GM19324 (cell line): ENCODE results near the gene DCAF15.
A peak's percentile ranks its signal among the peaks of the same experiment; 100 is the strongest.
"Not testable (repeated sequence)": the region's sequence is repeated elsewhere in the genome, so short reads cannot be mapped to it uniquely, and the experiment has no call there.

ENCODE experiments used
- ATAC-seq: cut with Tn5 transposase; IDR thresholded peaks from one replicate; pipeline ENCODE4 v1.9.1; 2021; ENCODE audit warnings: mild to moderate bottlenecking, moderate library complexity; ENCODE audit not compliant: unreplicated experiment, low FRiP score

The DCAF15 gene, protein sequence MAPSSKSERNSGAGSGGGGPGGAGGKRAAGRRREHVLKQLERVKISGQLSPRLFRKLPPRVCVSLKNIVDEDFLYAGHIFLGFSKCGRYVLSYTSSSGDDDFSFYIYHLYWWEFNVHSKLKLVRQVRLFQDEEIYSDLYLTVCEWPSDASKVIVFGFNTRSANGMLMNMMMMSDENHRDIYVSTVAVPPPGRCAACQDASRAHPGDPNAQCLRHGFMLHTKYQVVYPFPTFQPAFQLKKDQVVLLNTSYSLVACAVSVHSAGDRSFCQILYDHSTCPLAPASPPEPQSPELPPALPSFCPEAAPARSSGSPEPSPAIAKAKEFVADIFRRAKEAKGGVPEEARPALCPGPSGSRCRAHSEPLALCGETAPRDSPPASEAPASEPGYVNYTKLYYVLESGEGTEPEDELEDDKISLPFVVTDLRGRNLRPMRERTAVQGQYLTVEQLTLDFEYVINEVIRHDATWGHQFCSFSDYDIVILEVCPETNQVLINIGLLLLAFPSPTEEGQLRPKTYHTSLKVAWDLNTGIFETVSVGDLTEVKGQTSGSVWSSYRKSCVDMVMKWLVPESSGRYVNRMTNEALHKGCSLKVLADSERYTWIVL

DNA sequence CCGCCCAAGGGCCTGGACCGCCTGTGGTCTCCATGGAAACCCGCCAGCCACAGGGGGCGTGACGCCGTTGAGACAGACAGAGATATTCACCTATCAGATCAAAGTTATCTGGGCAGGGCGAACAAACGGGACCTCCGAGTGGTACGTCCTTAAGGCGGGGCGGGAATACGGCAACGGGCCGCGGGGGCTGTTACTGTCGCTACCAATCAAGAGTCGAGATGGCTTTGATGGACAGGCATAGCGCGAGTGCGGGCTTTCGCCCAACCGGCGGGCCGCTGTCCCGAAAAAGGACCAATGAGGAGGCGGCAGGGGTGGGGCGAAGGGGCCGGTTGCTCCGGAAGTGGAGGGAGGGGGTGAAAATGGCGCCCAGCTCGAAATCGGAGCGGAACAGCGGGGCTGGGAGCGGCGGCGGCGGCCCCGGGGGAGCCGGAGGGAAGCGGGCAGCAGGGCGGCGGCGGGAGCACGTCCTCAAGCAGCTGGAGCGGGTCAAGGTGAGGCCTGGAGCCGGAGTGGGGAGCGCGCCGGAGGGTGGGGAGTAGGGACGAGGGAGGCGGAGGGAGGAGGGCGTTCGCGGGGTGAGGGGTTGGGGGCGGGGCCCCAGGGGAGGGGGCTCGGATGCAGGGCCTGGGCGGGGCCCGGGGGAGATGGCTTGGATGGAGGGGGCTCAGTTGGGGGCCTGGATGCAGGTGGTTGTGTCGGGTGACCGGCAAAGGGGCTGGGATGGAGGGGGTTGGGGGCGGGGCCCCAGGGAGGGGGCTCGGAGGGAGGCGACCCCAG, at the start of gene DCAF15:
TSS of gene DCAF15 (plus strand) at position 356 of the 777 bp plus-strand sequence. CDS start at position 360, 4 bp downstream.
- peak; percentile 97 for ATAC-seq

DNA sequence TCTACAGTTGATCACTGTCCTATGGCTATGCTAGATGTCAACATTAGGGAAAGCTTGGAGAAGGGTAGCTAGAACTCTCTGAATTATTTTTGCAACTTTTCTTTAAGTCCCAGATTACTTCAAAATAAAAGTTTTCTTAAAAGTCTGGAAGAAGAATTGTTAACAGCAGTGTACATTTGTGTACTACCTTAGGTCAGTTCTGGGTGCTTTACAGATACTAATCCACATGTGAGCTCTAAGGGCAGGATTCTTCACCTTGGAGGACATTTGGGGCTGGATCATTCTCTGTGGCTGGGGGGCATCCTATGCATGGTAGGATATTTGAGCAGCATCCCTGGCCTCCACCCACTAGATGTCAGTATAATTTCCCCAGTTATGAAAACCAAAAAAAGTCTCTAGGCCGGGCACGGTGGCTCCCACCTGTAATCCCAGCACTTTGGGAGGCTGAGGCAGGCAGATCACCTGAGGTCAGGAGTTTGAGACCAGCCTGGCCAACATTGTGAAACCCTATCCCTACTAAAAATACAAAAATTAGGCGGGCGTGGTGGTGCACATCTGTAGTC, 49.2 kb upstream of the DCAF15 start:
- no peak for ATAC-seq

DNA sequence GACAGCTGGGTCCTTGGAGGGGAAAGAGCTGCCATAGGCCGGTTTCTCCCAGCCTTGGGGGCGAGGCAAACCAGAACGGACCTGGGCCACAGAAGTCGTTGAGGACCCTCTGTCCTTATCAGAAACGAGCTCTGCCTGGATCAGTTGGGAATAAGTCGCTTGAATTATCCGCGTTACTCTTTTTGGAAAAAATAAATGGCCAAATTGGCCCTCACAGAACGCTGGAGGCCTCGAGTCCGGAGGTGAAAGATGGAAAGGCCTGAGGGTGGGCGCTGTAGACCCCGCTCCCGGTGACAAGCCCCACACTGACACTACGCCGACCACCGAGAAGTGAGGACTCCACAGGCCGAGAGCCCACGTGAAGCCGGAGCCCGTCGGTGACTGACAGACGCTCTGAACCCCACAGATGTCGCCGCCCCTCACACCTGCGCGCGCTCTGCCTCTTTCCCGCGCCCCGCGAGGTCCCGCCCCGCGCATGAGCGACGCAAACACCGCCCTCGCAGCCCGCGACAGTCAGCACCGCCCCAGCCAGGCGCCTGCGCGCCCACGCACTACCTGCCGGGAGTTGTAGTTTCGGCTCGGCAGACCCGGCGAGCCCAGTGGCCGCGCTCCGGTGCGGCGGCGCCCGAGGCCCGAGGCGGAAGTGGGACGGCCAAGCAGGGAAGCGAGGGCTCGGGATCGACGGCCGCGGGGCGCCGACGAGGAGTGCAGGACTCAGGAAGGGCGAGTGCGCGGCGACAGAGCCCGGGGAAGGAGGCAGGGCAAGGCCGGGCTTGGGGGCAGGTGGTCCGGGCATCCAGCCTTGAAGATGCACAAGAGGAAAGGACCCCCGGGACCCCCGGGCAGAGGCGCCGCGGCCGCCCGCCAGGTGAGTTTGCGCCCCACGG, 46.4 kb upstream of the DCAF15 start, which contains the start of the genes BRME1 and CC2D1A:
TSS of gene BRME1 (minus strand) at position 484 of the 887 bp plus-strand sequence. CDS start 1,225 bp downstream, outside the sequence.
TSS of gene CC2D1A (plus strand) at position 568 of the 887 bp plus-strand sequence. CDS start at position 809, 241 bp downstream.
- ATAC-seq = peak; percentile 98

DNA sequence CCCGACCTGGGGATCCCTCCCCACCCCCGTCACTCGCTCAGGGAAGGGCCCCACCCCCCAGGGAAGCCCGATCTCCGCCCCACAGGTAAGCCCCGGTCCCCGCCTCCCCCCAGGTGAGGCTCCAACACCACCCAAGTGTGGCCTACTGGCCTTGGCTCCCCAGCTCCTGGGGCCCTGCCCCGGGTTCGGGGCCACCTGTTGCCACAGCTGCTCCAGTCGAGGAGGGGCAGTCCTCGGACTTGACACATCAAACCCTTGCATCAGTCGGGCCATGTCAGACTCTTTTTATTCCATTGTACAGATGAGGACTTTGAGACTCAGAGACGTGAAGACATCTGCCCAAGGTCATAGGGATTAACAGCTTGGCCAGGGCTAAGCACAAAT, 45.8 kb upstream of the DCAF15 start:
- peak; percentile 18 for ATAC-seq

DNA sequence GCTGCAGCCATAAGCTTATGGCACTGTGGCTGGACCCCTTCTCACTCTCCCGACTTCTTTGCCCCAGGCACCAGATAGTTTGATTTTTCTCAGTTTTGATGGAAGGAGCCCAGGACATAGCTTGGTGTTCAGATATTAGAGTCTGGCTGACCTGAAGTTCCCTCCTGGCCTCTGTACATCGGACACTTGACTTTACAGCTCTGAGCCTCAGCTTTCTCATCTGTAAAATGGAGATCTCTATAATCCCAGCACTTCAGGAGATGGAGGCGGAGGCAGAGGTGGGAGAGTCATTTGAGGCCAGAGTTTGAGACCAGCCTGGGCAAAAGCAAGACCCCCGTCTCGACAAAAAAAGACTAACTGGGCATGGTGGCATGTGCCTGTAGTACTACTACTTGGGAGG, 45.4 kb upstream of the DCAF15 start:
- no peak for ATAC-seq

DNA sequence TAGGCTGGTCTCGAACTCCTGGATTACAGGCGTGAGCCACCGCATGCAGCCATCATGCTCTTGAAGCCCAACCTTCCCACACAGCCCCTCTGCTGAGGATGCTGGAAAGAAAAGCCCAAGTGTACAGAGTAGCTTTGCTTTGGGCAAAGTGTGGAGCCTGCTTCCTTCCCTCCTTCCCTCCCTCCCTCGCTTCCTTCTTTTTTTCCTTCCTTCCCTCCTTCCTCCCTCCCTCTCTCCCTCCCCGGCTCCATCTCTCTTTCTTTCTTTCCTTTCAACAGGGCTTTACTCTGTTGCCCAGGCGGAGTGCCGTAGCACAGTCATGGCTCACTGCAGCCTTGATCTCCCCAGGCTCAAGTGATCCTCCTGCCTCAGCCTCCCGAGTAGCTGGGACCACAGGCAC, 43.6 kb upstream of the DCAF15 start:
- ATAC-seq = no peak

DNA sequence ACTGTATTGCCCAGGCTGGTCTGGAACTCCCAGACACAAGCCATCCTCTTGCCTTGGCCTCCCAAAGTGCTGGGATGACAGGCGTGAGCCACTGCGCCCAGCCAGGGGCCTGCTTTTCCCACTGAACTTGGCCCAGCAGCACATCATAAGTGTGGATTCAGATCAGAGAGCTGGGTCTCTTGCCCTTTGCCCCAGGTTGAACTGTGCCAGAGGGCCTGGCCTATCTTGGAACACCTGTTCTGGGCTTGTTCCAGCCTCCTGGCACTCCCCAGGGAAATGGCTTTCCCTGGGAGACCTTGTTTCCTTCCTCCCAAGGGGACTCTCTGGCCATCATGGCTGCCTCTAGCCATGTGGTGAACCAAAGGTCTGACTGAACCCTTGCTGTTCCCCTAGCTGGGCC, 42.9 kb upstream of the DCAF15 start:
- ATAC-seq = no peak

DNA sequence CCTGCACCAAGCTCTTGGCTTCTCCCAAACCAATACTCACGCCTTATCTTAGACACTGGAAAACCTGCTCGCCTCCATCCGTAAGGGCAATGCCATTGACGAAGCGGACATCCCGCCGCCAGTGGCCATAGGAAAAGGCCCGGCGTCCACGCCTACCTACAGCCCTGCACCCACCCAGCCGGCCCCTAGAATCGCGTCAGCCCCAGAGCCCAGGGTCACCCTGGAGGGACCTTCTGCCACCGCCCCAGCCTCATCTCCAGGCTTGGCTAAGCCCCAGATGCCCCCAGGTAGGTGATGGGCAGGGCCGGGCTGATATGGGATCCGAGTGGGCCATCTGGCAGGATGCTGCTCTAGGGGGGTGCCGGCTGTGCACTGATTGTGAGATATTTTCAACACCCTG, 39.0 kb upstream of the DCAF15 start:
- ATAC-seq = no peak

DNA sequence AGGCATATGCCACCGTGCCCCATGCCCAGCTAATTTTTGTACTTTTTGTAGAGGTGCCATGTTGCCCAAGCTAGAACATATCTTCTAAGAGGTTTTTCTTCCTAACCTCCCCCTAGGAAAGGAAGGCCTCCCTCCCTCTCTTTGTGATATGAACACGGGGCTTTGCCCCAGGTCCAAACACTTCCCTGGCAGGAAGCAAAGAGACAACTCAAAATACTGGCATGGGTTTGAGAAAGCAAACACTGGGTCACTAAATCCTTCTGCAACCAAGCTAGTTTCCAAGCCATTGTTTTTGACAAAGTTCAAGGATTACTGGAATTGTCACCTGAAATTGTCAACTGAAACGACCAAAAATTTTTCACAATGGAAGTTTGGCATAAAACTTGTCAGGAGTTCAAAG, 37.5 kb upstream of the DCAF15 start:
- ATAC-seq = no peak

DNA sequence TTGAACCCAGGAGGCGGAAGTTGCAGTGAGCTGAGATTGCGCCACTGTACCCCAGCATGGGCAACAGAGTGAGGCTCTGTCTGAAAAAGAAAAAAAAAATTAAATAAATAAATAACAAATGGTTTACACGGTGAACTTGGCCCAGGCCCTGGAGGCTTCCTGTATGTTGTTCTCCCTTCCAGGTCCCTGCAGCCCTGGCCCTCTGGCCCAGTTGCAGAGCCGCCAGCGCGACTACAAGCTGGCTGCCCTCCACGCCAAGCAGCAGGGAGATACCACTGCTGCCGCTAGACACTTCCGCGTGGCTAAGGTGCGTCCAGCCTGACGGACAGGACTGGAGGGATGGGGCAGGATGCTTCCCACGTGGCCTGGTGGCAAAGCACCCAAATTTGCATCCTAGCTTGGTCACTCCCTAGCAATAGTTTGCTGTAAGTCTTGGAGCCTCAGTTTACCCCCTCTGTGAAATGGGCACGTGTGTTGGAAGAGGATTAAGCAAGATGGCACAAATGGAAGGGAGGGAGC, 34.4 kb upstream of the DCAF15 start:
- no peak for ATAC-seq

DNA sequence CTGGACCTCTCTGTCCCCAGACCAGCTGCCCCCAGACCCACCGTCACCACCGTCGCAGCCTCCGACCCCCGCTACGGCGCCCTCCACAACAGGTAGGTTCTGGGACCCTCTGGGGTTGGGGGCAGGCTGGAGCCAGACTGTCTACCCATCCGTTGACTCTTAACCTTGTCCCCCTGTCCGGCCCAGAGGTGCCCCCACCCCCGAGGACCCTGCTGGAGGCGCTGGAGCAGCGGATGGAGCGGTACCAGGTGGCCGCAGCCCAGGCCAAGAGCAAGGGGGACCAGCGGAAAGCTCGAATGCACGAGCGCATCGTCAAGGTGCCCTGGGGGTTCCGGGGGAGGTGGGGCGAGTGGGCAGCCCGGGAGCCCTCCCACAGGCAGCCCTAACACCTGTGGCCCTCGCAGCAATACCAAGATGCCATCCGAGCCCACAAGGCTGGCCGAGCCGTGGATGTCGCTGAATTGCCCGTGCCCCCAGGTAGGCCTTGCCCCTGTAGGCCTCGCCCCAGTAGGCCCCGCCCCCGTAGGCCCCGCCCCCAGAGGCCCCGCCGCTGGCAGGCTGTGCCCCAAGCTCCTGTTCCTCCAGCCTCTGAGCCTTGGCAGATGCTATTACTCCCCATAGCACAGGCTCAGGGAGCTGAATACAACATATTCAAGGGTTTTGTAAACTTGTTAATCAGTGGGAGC, 33.4 kb upstream of the DCAF15 start:
- no peak for ATAC-seq

DNA sequence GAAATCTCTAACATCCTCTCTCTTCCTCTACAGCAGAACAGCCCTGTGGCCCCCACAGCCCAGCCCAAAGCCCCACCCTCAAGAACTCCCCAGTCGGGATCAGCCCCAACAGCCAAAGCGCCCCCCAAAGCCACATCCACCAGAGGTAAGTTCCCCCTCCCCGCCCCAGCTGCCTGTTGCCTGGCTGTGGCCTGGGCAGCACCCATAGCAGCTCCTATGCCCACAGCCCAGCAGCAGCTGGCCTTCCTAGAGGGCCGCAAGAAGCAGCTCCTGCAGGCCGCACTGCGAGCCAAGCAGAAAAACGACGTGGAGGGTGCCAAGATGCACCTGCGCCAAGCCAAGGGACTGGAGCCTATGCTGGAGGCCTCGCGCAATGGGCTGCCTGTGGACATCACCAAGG, 31.8 kb upstream of the DCAF15 start:
- no peak for ATAC-seq

DNA sequence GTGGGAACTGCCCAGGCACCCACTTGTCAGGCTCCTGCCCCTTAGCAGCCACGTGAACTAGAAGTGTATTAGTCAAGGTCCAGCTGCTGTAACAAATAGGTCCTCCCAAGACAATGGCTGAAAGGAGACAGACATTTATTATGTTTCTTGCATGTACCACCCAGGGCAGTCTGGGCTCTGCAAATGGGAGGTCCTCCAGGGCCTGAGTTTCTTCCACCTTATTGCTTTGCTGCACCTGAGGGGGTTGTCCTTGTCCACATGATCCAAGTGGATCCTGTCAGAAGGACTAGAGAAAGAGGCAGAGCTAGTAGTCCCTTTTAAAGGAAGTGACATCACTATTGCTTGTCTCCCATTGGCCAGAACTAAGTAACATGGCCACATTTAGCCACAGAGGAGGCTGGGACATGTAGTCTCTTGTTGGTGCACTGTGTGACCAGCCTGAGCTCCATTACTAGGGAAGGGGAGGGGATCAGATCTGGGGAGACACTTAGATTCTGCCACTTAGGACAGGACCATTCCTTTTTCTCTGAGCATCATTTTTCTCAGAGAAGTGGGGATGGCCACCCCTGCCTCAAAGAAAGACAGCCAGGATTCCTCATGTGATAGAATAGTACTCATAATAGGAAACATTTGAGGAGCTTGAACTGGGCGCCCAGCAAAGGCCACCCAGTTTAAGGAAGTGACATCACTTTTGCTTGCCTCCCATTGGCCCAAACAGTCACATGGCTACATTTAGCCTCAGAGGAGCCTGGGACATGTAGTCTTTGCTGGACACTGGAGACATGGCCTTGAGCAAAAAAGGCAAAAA, 31.2 kb upstream of the DCAF15 start:
- ATAC-seq = no peak

DNA sequence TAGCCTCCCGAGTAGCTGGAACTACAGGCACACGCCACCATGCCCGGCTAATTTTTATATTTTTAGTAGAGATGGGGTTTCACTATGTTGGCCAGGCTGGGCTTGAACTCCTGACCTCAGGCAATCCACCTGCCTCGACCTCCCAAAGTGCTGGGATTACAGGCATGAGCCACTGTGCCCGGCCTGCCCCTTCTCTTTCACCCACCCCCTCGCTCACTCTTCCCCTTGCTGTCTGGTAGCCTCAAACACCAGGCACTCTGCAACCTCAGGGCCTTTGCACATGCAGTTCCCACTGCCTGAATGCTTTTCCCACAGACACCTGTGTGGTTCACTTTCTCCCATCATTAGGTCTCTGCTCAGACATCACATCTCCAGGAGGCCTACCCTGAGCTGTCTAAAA, 30.2 kb upstream of the DCAF15 start:
- ATAC-seq = not testable (repeated sequence)

DNA sequence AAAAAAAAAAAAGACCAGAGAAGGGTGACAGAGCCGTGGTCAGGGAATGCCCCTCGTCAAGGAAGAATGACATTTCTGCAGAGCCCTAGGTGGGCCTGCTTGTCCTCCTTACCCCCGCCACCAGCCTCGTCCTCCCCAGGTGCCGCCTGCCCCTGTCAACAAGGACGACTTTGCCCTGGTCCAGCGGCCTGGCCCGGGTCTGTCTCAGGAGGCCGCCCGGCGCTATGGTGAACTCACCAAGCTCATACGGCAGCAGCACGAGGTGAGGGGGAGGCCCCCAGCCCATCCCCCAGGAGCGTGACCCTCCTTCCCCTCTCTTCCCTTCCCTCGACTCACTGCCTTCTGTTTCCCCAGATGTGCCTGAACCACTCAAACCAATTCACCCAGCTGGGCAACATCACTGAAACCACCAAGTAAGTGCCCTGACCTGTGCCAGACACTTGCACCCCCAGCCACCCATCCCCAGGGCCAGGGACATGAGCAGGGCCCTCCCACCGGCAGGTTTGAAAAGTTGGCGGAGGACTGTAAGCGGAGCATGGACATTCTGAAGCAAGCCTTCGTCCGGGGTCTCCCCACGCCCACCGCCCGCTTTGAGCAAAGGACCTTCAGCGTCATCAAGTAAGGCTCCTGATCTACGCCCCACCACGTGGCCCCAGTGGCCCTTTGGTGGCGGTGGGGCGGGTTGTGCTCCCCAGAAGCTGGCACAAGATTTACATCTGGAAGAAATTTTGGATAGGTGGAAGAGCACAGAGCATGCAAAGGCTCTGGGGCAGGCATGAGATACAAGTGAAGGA, 28.9 kb upstream of the DCAF15 start:
- no peak for ATAC-seq

DNA sequence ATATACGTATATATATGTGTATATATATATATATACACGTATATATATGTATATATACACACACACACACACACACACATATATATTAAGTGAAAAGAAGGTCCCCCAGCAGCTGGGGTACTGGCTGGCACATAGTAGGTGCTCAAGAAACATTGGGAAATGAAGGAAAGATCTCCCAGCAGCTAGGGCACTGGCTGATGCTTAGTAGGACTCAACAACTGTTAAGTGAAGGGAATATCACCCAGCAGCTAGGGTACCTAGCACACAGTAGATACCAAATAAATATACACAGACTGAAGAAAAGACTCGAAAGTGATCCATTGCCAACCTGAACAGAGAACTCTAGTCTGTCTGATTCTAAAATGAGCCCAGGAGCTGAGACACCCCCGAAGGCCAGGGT, 26.3 kb upstream of the DCAF15 start:
- ATAC-seq = no peak

DNA sequence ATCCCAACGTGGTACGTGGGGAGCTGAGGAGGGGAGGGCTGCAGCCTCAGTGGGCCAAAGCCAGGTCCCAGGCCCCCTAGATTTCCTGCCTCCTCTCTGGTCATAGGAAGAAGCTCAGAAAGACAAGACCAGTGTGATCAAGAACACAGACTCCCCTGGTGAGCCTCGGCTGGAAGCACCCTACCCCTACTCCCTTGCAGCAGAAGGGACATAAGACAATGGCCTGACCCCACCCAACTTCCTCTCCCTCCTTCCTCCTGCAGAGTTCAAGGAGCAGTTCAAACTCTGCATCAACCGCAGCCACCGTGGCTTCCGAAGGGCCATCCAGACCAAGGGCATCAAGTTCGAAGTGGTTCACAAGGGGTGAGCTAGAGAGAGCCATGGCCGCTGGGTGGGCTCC, 25.6 kb upstream of the DCAF15 start:
- no peak for ATAC-seq
